Heart left ventricle (tissue), 11 donors: ENCODE data around the gene TMEM50A. TPM values are rescaled to one million over a fixed set of nuclear protein-coding genes. Genes with fewer than 3 reads are reported as not detected.

Source experiments
- polyA plus RNA-seq, 2 donors: library from polyadenylated mRNA; stranded (reverse); fragments of 200-250 nt; gene quantifications; one replicate each; pipeline ENCODE4 v1.2.3, GENCODE V29; 2013
- total RNA-seq, 9 donors: library from RNA; depleted of rRNA in 2 of 9; stranded (reverse); fragments of >200 nt in 2 of 9; fragmentation: NEBNext Ultra II Directional in 3 of 9; extraction: Animal tissue kit (Norgen Biotek cat#: 25700) in 3 of 9; gene quantifications; one replicate each; pipeline versions ENCODE4 v1.1.0 to v1.2.4, GENCODE V29; 2016 to 2023
- donor health status: ischemic (EF 13 %, LVEDD 7.1; RV severe dilation, severe dysfunction).
- donor health status: healthy with polysubstance abuse.
- donor health status: DM: no; HTN: yes; CAD: no.
- donor health status: DM: no; HTN: no; CAD: no.
- donor health status: ischemic (EF 25% LVEDD 5.7; RV mildly dilated, moderate dysfunction).
- donor health status: healthy.
- donor health status: DM: yes; HTN: yes; CAD: no.
- donor health status: PGD.
- donor health status: nonischemic (EF 23%, LVEDD 6.1; RV moderate dilation, normal function).

The TMEM50A gene
- total and polyA plus RNA-seq, 11 donors: 53.5 to 112 (median 93.5) TPM

Other genes with a start within 250 kb of the TMEM50A start
- 10 to 100 TPM; 25.0 to 41.3 (median 31.6) TPM for gene SYF2, start 105.8 kb upstream of the TMEM50A start, total RNA-seq
- 10 to 100 TPM; 43.1 to 60.3 TPM for gene SYF2, start 105.8 kb upstream of the TMEM50A start, polyA plus RNA-seq
- 10 to 100 TPM; 14.4 to 51.4 (median 29.4) TPM for gene RSRP1, start 90.9 kb upstream of the TMEM50A start, total RNA-seq
- 100 to 1,000 TPM in 1 of 2 donors, 10 to 100 TPM in 1; 19.3 to 114 TPM for gene RSRP1, start 90.9 kb upstream of the TMEM50A start, polyA plus RNA-seq
- gene RHD, start 65.8 kb upstream of the TMEM50A start, total RNA-seq: not detected
- gene RHD, start 65.8 kb upstream of the TMEM50A start, polyA plus RNA-seq: not detected
- gene RHCE, start 82.5 kb downstream of the TMEM50A start, total RNA-seq: 1 to 10 TPM in 2 of 9 donors, under 1 TPM in 6, not detected in 1; 0.28 to 2.0 (median 0.69) TPM
- 1 to 10 TPM in 1 of 2 donors, under 1 TPM in 1; 0.24 to 1.4 TPM for gene RHCE, start 82.5 kb downstream of the TMEM50A start, polyA plus RNA-seq
- 10 to 100 TPM; 11.2 to 21.0 (median 14.6) TPM for gene MACO1, start 92.6 kb downstream of the TMEM50A start, total RNA-seq
- 10 to 100 TPM in 1 of 2 donors, 1 to 10 TPM in 1; 5.8 to 11.8 TPM for gene MACO1, start 92.6 kb downstream of the TMEM50A start, polyA plus RNA-seq
- gene LDLRAP1, start 205.3 kb downstream of the TMEM50A start, total RNA-seq: 10 to 100 TPM in 8 of 9 donors, 1 to 10 TPM in 1; 9.9 to 17.4 (median 13.3) TPM
- gene LDLRAP1, start 205.3 kb downstream of the TMEM50A start, polyA plus RNA-seq: 10 to 100 TPM in 1 of 2 donors, 1 to 10 TPM in 1; 9.0 to 15.4 TPM